A549 (cell line): Measurements from ENCODE around the gene DDX1. TPM values are rescaled to one million over a fixed set of nuclear protein-coding genes. Genes with fewer than 3 reads are reported as not detected.
"Not testable (repeated sequence)": the region's sequence is repeated elsewhere in the genome, so short reads cannot be mapped to it uniquely, and the experiment has no call there.

Source experiments
- ATAC-seq, 2 experiments: fragments of 200-7000 bp in 1 of 2; fragments of >200 bp in 1 of 2; cut with Nextera tagmentation in 1 of 2; cut with Tn5 transposase in 1 of 2; 3 replicates each; pipeline versions ENCODE4 v1.8.0 to v1.9.1; 2018 to 2020; ENCODE audit warnings: mild to moderate bottlenecking in 1 of 2, moderate library complexity in 1 of 2
- CTCF ChIA-PET: fragments of 300-600 bp; sonication (Branson Sonifier 250); formaldehyde crosslinking; extraction: SDS; loops from one replicate; lab custom pipeline; 2021; ENCODE audit warnings: antibody characterized with exemption, inconsistent platforms; lab: Yijun Ruan, JAX
- POLR2A ChIA-PET: fragments of 350-600 bp; formaldehyde crosslinking; extraction: SDS; loops from one replicate; lab custom pipeline; 2021; ENCODE audit warnings: antibody characterized with exemption, inconsistent platforms; lab: Yijun Ruan, JAX
- DNase-seq, 2 experiments: peaks; one replicate each; pipeline versions ENCODE4 v3.0.0 to v3.0.0-alpha.2; 2011 to 2016; ENCODE audit warnings: low read depth in 1 of 2, low spot score in 1 of 2
- FAIRE-seq: peaks from 2 replicates; lab custom pipeline; 2011; peaks lifted over from hg19 to GRCh38; lab: Jason Lieb, UNC
- H3K27ac ChIP-seq, 2 experiments: fragments of >200 bp; sonication (Bioruptor Twin); formaldehyde crosslinking; 3 replicates each; pipeline ENCODE4 v1.5.1; 2016 to 2017
- H3K4me1 ChIP-seq: fragments of >200 bp; sonication (Bioruptor Twin); formaldehyde crosslinking; 3 replicates; pipeline ENCODE4 v1.6.1; 2016
- H3K4me2 ChIP-seq: fragments of >200 bp; sonication (Bioruptor Twin); formaldehyde crosslinking; 3 replicates; pipeline ENCODE4 v1.6.1; 2016
- H3K4me3 ChIP-seq: fragments of >200 bp; sonication (Bioruptor Twin); formaldehyde crosslinking; 3 replicates; pipeline ENCODE4 v1.5.1; 2016
- H3K9me3 ChIP-seq: fragments of >200 bp; sonication (Bioruptor Twin); formaldehyde crosslinking; 3 replicates; pipeline ENCODE4 v1.6.1; 2016
- CEBPB ChIP-seq, 2 experiments: fragments of >200 bp in 1 of 2; sonication (Bioruptor Twin) in 1 of 2; formaldehyde crosslinking in 1 of 2; IDR thresholded peaks; 2 replicates each; pipeline ENCODE4 v1.6.1; 2012 to 2016
- CHD2 ChIP-seq: fragments of 150-350 bp; IDR thresholded peaks from 2 replicates; pipeline ENCODE4 v1.6.1; 2014; ENCODE audit warnings: low read length; ENCODE audit not compliant: partially characterized antibody
- ELK1 ChIP-seq: fragments of 150-350 bp; IDR thresholded peaks from 2 replicates; pipeline ENCODE4 v1.6.1; 2014; ENCODE audit warnings: low read depth, mild to moderate bottlenecking, low read length
- EP300 ChIP-seq, 2 experiments: fragments of >200 bp; sonication (Bioruptor Twin); formaldehyde crosslinking; IDR thresholded peaks; 2 replicates in 1 of 2; 3 replicates in 1 of 2; pipeline ENCODE4 v1.6.1; 2016 to 2017
- FOSB ChIP-seq: fragments of 250-450 bp; sonication (Bioruptor Pico); IDR thresholded peaks from 2 replicates; pipeline ENCODE4 v1.5.0; 2020; ENCODE audit warnings: mild to moderate bottlenecking, moderate library complexity
- FOXS1 ChIP-seq: fragments of 250-450 bp; sonication (Bioruptor Pico); IDR thresholded peaks from 2 replicates; pipeline ENCODE4 v1.5.0; 2020; ENCODE audit warnings: mild to moderate bottlenecking, moderate library complexity
- GATA3 ChIP-seq: IDR thresholded peaks from 2 replicates; pipeline ENCODE4 v1.6.1; 2012; ENCODE audit warnings: borderline replicate concordance
- HDAC2 ChIP-seq: fragments of 200-600 bp; sonication (generic); IDR thresholded peaks from 2 replicates; pipeline ENCODE4 v1.6.1; 2016
- HES2 ChIP-seq: fragments of >200 bp; sonication (Bioruptor Twin); formaldehyde crosslinking; IDR thresholded peaks from 2 replicates; pipeline ENCODE4 v1.6.1; 2016
- HOXA7 ChIP-seq: fragments of 250-450 bp; sonication (Bioruptor Pico); IDR thresholded peaks from 2 replicates; pipeline ENCODE4 v1.5.0; 2020; ENCODE audit warnings: mild to moderate bottlenecking, moderate library complexity
- HOXB13 ChIP-seq: fragments of 250-450 bp; sonication (Bioruptor Pico); IDR thresholded peaks from 2 replicates; pipeline ENCODE4 v1.5.0; 2020; ENCODE audit warnings: low read depth, mild to moderate bottlenecking, moderate library complexity
- HOXB5 ChIP-seq: fragments of 250-450 bp; sonication (Bioruptor Pico); IDR thresholded peaks from 2 replicates; pipeline ENCODE4 v1.5.0; 2020; ENCODE audit warnings: mild to moderate bottlenecking, moderate library complexity
- JUN ChIP-seq, 2 experiments: fragments of >200 bp; sonication (Bioruptor Twin); formaldehyde crosslinking; IDR thresholded peaks; 2 replicates in 1 of 2; 3 replicates in 1 of 2; pipeline ENCODE4 v1.6.1; 2016 to 2017
- KDM5A ChIP-seq: fragments of 200-600 bp; sonication (generic); IDR thresholded peaks from 2 replicates; pipeline ENCODE4 v1.6.1; 2016; ENCODE audit warnings: antibody characterized with exemption, mild to moderate bottlenecking
- MYC ChIP-seq: IDR thresholded peaks from 2 replicates; pipeline ENCODE4 v1.6.1; 2012; ENCODE audit warnings: mild to moderate bottlenecking, inconsistent platforms, low read length, improper control_type of control experiment, borderline replicate concordance
- NFE2L2 ChIP-seq: fragments of 150-350 bp; conservative IDR thresholded peaks from 2 replicates; pipeline ENCODE4 v1.6.1; 2014; ENCODE audit warnings: low read length
- NPAS2 ChIP-seq: fragments of 250-450 bp; sonication (Bioruptor Pico); IDR thresholded peaks from 2 replicates; pipeline ENCODE4 v1.8.0; 2022; ENCODE audit warnings: mild to moderate bottlenecking, moderate library complexity, borderline replicate concordance
- RARB ChIP-seq: fragments of 250-450 bp; sonication (Bioruptor Pico); IDR thresholded peaks from 2 replicates; pipeline ENCODE4 v1.8.0; 2021; ENCODE audit warnings: mild to moderate bottlenecking, moderate library complexity
- RFX5 ChIP-seq: fragments of 450-650 bp; IDR thresholded peaks from 2 replicates; pipeline ENCODE4 v1.7.1; 2014; ENCODE audit warnings: antibody characterized with exemption, mild to moderate bottlenecking, moderate library complexity
- RNF2 ChIP-seq: fragments of 200-600 bp; sonication (generic); IDR thresholded peaks from 2 replicates; pipeline ENCODE4 v1.6.1; 2016; ENCODE audit warnings: low read depth, mild to moderate bottlenecking, antibody characterized with exemption, moderate library complexity, borderline replicate concordance
- TFCP2L1 ChIP-seq: fragments of 250-450 bp; sonication (Bioruptor Pico); IDR thresholded peaks from 2 replicates; pipeline ENCODE4 v1.5.0; 2021; ENCODE audit warnings: mild to moderate bottlenecking
- TP53 ChIP-seq: fragments of 250-450 bp; sonication (Bioruptor Pico); IDR thresholded peaks from 2 replicates; pipeline ENCODE4 v1.5.0; 2021; ENCODE audit warnings: mild to moderate bottlenecking, moderate library complexity
- USF2 ChIP-seq: fragments of 450-650 bp; IDR thresholded peaks from 2 replicates; pipeline ENCODE4 v1.6.1; 2014; ENCODE audit warnings: antibody characterized with exemption
- ZC3H11A ChIP-seq: fragments of 450-650 bp; IDR thresholded peaks from 2 replicates; pipeline ENCODE4 v1.6.1; 2014; ENCODE audit warnings: antibody characterized with exemption, mild to moderate bottlenecking
- ZFP36 ChIP-seq: fragments of 450-650 bp; IDR thresholded peaks from 2 replicates; pipeline ENCODE4 v1.6.1; 2014; ENCODE audit warnings: borderline replicate concordance; ENCODE audit not compliant: partially characterized antibody
- ZNF302 ChIP-seq: fragments of 250-450 bp; sonication (Bioruptor Pico); IDR thresholded peaks from 2 replicates; pipeline ENCODE4 v1.9.0; 2021; ENCODE audit warnings: inconsistent platforms, mild to moderate bottlenecking, moderate library complexity
- ZSCAN20 ChIP-seq: fragments of 250-450 bp; sonication (Bioruptor Pico); IDR thresholded peaks from 2 replicates; pipeline ENCODE4 v1.8.0; 2022; ENCODE audit warnings: mild to moderate bottlenecking, moderate library complexity
- WGBS: methylation state at CpG from one replicate; pipeline ENCODE4 v1.1.6; 2017; ENCODE audit errors: missing lambda C conversion rate; 5-methylcytosine and 5-hydroxymethylcytosine counted together
- polyA plus RNA-seq, 4 experiments: library from polyadenylated mRNA; depleted of rRNA in 3 of 4; stranded (reverse); fragments of >200 nt; fragmentation: RNase III in 1 of 4; extraction: RNeasy Plus Mini Kit Qiagen cat#74134 plus additional on column Dnase treatment in 1 of 4; gene quantifications; 2 replicates in 3 of 4; 3 replicates in 1 of 4; pipeline ENCODE4 v1.2.3, GENCODE V29; 2011 to 2017
- TF ChIP-seq, protein P1 (sequence below): IDR thresholded peaks from 2 replicates; pipeline ENCODE4 v1.6.1; 2012
- TF ChIP-seq, protein P2 (sequence below): fragments of >200 bp; sonication (Bioruptor Twin); formaldehyde crosslinking; IDR thresholded peaks from 3 replicates; pipeline ENCODE4 v1.6.1; 2016
- TF ChIP-seq, protein P3 (sequence below): fragments of 250-450 bp; sonication (Bioruptor Pico); IDR thresholded peaks from 2 replicates; pipeline ENCODE4 v1.5.0; 2021; ENCODE audit warnings: mild to moderate bottlenecking, moderate library complexity, borderline replicate concordance

The DDX1 gene
- polyA plus RNA-seq, 2 of the 4 experiments (the other 2 are of a cell fraction), result 157 to 214 TPM

DNA sequence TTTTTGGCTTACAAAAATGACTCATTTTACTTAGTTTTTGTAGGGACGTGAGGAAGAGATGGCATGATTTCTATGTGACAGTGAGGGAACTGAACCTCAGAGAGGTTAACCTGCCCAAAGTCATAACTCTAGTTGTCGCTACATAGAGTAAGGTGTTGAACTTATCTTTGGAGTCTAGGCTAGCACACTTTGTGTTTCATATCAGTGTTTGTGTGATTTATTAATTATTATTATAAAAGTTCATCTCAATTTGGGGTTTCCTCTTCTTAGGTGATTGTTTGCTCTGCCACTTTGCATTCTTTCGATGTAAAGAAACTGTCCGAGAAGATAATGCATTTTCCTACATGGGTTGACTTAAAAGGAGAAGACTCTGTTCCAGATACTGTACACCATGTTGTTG lies 28.3 kb downstream of the DDX1 start (continued):
- no peak for TF ChIP-seq NPAS2 (CRISPR knock-in tag)
- TF ChIP-seq HOXB5 (CRISPR knock-in tag), result no peak
- TF ChIP-seq TFCP2L1, result no peak
- TF ChIP-seq ZFP36, result no peak
- no peak for TF ChIP-seq CEBPB (IDR thresholded peaks at IDR 0.05)
- no peak for TF ChIP-seq ELK1
- no peak for TF ChIP-seq HES2

DNA sequence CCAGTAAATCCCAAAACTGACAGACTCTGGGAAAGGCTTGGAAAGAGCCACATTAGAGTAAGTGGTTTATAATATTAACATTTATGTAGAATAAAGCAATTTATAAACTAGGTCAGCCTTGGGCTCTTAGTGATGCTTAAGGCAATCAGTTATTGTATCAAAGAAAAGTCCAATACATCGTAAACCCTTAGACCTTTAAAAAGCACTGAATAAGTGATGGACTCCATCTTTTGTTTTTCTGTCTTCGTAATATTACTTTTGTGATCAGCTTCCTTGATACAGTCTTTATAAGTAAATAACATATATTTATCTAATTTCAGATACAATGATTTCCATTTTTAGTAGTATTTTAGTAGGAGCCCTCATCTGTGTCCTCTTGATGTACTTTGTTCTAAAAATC lies 28.7 kb downstream of the DDX1 start:
- WGBS, result 93% methylated on average over 2 of the region's 2 CpGs
- no peak overlapping the region for H3K4me3 ChIP-seq
- DNase-seq (no peak), ATAC-seq (no peak), FAIRE-seq (no peak)
- H3K27ac ChIP-seq, result no peak overlapping the region
- CTCF ChIA-PET, result interaction anchor here (0.6 to 1.5 kb wide), 2 partner anchors 9 to 20 kb away, joined by 3 to 4 read pairs; no protein-coding TSS in a partner anchor
- TF ChIP-seq JUN (IDR thresholded peaks at IDR 0.05) (no peak), USF2 (no peak), RARB (CRISPR knock-in tag) (no peak), ZC3H11A (no peak), GATA3 (no peak), ZSCAN20 (CRISPR knock-in tag) (no peak), NPAS2 (CRISPR knock-in tag) (no peak), KDM5A (no peak), NFE2L2 (no peak), FOXS1 (CRISPR knock-in tag) (no peak), FOSB (CRISPR knock-in tag) (no peak)
- no peak overlapping the region for H3K4me2 ChIP-seq
- H3K4me1 ChIP-seq, result no peaks in the 10 kb centered on the region
- no peaks in the 10 kb centered on the region for H3K9me3 ChIP-seq
- POLR2A ChIA-PET, result no interaction called here

- ATAC-seq (no peak), FAIRE-seq (no peak), DNase-seq (no peak)
- TF ChIP-seq EP300 (IDR thresholded peaks at IDR 0.05) (no peak), RARB (CRISPR knock-in tag) (no peak), ZNF302 (no peak), RFX5 (no peak), MYC (no peak), HOXA7 (CRISPR knock-in tag) (no peak), GATA3 (no peak), CHD2 (no peak), TP53 (no peak), RNF2 (no peak), HDAC2 (no peak), HOXB13 (no peak), CEBPB (IDR thresholded peaks at IDR 0.05) (no peak)
- TF ChIP-seq, protein P1, sequence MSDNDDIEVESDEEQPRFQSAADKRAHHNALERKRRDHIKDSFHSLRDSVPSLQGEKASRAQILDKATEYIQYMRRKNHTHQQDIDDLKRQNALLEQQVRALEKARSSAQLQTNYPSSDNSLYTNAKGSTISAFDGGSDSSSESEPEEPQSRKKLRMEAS, result no peak
- TF ChIP-seq, protein P2, sequence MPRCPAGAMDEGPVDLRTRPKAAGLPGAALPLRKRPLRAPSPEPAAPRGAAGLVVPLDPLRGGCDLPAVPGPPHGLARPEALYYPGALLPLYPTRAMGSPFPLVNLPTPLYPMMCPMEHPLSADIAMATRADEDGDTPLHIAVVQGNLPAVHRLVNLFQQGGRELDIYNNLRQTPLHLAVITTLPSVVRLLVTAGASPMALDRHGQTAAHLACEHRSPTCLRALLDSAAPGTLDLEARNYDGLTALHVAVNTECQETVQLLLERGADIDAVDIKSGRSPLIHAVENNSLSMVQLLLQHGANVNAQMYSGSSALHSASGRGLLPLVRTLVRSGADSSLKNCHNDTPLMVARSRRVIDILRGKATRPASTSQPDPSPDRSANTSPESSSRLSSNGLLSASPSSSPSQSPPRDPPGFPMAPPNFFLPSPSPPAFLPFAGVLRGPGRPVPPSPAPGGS, result no peak
- TF ChIP-seq, protein P3, sequence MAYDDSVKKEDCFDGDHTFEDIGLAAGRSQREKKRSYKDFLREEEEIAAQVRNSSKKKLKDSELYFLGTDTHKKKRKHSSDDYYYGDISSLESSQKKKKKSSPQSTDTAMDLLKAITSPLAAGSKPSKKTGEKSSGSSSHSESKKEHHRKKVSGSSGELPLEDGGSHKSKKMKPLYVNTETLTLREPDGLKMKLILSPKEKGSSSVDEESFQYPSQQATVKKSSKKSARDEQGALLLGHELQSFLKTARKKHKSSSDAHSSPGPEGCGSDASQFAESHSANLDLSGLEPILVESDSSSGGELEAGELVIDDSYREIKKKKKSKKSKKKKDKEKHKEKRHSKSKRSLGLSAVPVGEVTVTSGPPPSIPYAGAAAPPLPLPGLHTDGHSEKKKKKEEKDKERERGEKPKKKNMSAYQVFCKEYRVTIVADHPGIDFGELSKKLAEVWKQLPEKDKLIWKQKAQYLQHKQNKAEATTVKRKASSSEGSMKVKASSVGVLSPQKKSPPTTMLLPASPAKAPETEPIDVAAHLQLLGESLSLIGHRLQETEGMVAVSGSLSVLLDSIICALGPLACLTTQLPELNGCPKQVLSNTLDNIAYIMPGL, result no peak
- H3K9me3 ChIP-seq, result no peaks in the 10 kb centered on the region
- H3K4me3 ChIP-seq, result no peak overlapping the region
- no peaks in the 10 kb centered on the region for H3K4me1 ChIP-seq
- CTCF ChIA-PET, result interaction anchor here (1.1 to 1.5 kb wide), 2 partner anchors 9 to 20 kb away, joined by 3 to 4 read pairs; no protein-coding TSS in a partner anchor
- H3K4me2 ChIP-seq, result no peak overlapping the region
- POLR2A ChIA-PET, result no interaction called here
- H3K27ac ChIP-seq, result no peak overlapping the region
- WGBS, result 95% methylated on average over 4 of the region's 4 CpGs
Observed at GRCh38 chr2:15620857-15621471, 29.3 kb downstream of the DDX1 start.

- H3K4me3 ChIP-seq, POLR2A ChIA-PET, H3K4me1 ChIP-seq, H3K4me2 ChIP-seq, H3K9me3 ChIP-seq, FAIRE-seq, DNase-seq, H3K27ac ChIP-seq, ATAC-seq: not testable (repeated sequence)
- CTCF ChIA-PET, result interaction anchor here (1.1 to 1.5 kb wide), 2 partner anchors 8 to 19 kb away, joined by 3 to 4 read pairs; no protein-coding TSS in a partner anchor
- WGBS, result 96% methylated on average over 5 of the region's 5 CpGs
Observed at GRCh38 chr2:15621472-15621870, 29.8 kb downstream of the DDX1 start.
